Tibial nerve (tissue), 4 donors: Measurements from ENCODE around the gene ZNF775. TPM values are rescaled to one million over a fixed set of nuclear protein-coding genes. Genes with fewer than 3 reads are reported as not detected.

Source experiments
- DNase-seq, 2 donors: peaks; one replicate each; pipeline ENCODE4 v3.0.0-alpha.2; 2019; ENCODE audit warnings: low spot score in 2 of 2
- H3K27ac ChIP-seq, 4 donors: fragments of 200-600 bp; sonication (generic) in 3 of 4; one replicate each; pipeline ENCODE4 v1.5.1; 2017 to 2019; ENCODE audit warnings: mild to moderate bottlenecking in 1 of 4
- H3K27me3 ChIP-seq, 2 donors: fragments of 200-600 bp; sonication (generic) in 1 of 2; one replicate each; pipeline versions ENCODE4 v1.5.1 to v1.6.0; 2017 to 2019
- H3K36me3 ChIP-seq, 3 donors: fragments of 200-600 bp; sonication (generic); one replicate each; pipeline ENCODE4 v1.5.1; 2018 to 2019
- H3K4me1 ChIP-seq, 4 donors: fragments of 200-600 bp; sonication (generic) in 3 of 4; one replicate each; pipeline ENCODE4 v1.5.1; 2017 to 2019
- H3K4me3 ChIP-seq, 4 donors: fragments of 200-600 bp; sonication (generic) in 3 of 4; one replicate each; pipeline ENCODE4 v1.5.1; 2017 to 2019; ENCODE audit warnings: mild to moderate bottlenecking in 1 of 4, moderate library complexity in 1 of 4
- H3K9me3 ChIP-seq, 4 donors: fragments of 200-600 bp; sonication (generic) in 3 of 4; one replicate each; pipeline ENCODE4 v1.5.1; 2017 to 2019
- EP300 ChIP-seq, 2 donors: sonication (generic); formaldehyde crosslinking; IDR thresholded peaks; one replicate each; pipeline ENCODE4 v1.6.1; 2017; ENCODE audit warnings: antibody characterized with exemption in 2 of 2, mild to moderate bottlenecking in 1 of 2
- POLR2A ChIP-seq, 2 donors: fragments of 450-650 bp; IDR thresholded peaks; one replicate each; pipeline ENCODE4 v1.6.1; 2017; ENCODE audit warnings: antibody characterized with exemption in 2 of 2, mild to moderate bottlenecking in 2 of 2, moderate library complexity in 2 of 2
- WGBS, 2 donors: methylation state at CpG; one replicate each; pipeline ENCODE4 v1.1.5; 2018; 5-methylcytosine and 5-hydroxymethylcytosine counted together
- total RNA-seq, 4 donors: library from RNA; depleted of rRNA; stranded (reverse); fragments of >200 nt; gene quantifications; one replicate each; pipeline ENCODE4 v1.1.0, GENCODE V29; 2016
- TF ChIP-seq, protein P1 (sequence below), 5 experiments: fragments of 200-600 bp in 3 of 5; fragments of 450-650 bp in 2 of 5; sonication (generic) in 3 of 5; IDR thresholded peaks; one replicate each; pipeline ENCODE4 v1.5.1; 2016 to 2019; ENCODE audit warnings: antibody characterized with exemption in 5 of 5, mild to moderate bottlenecking in 3 of 5, moderate library complexity in 2 of 5

ZNF775 gene
- total RNA-seq, 4 donors from 2014 or later, result 5.9 to 14.3 (median 11.6) TPM

DNA sequence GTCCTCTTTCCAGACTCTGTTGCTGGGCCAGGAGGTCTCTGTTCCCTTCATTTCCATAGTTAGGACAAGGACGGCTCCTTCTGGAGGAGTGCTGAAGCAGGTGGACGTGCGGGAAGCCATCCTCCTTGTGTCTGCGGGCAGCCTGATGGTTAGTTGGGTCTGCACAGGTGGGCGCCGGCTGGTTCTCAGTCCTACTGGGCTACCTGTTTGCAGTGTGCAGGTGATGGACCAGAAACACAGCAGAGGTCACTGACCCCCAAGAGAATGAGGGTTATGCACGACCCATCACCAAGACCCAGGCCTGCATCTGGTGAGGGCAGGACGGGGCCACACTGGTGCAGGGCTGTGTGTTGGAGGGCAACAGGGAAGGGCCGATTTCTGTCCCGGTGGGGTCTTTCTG lies 45.5 kb upstream of the ZNF775 start:
- Histone ChIP-seq H3K27me3 (no peaks in the 10 kb centered on the region), H3K4me3 (no peak overlapping the region), H3K36me3 (peaks cover 0 to 49% (median 0%) of the 10 kb centered on the region in 3 donors), H3K4me1 (peaks cover 0 to 40% (median 8%) of the 10 kb centered on the region in 4 donors), H3K27ac (peak overlapping the region in 2 of 4 donors; percentile 72 to 85), H3K9me3 (no peaks in the 10 kb centered on the region)
- TF ChIP-seq POLR2A (IDR thresholded peaks at IDR 0.05) (no peak), EP300 (IDR thresholded peaks at IDR 0.05) (no peak)
- TF ChIP-seq, protein P1, sequence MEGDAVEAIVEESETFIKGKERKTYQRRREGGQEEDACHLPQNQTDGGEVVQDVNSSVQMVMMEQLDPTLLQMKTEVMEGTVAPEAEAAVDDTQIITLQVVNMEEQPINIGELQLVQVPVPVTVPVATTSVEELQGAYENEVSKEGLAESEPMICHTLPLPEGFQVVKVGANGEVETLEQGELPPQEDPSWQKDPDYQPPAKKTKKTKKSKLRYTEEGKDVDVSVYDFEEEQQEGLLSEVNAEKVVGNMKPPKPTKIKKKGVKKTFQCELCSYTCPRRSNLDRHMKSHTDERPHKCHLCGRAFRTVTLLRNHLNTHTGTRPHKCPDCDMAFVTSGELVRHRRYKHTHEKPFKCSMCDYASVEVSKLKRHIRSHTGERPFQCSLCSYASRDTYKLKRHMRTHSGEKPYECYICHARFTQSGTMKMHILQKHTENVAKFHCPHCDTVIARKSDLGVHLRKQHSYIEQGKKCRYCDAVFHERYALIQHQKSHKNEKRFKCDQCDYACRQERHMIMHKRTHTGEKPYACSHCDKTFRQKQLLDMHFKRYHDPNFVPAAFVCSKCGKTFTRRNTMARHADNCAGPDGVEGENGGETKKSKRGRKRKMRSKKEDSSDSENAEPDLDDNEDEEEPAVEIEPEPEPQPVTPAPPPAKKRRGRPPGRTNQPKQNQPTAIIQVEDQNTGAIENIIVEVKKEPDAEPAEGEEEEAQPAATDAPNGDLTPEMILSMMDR (IDR thresholded peaks at IDR 0.05), result no peak
- WGBS, 2 donors, result 89 to 93% methylated on average over 8 to 9 of the region's 10 CpGs
- no peak for DNase-seq

DNA sequence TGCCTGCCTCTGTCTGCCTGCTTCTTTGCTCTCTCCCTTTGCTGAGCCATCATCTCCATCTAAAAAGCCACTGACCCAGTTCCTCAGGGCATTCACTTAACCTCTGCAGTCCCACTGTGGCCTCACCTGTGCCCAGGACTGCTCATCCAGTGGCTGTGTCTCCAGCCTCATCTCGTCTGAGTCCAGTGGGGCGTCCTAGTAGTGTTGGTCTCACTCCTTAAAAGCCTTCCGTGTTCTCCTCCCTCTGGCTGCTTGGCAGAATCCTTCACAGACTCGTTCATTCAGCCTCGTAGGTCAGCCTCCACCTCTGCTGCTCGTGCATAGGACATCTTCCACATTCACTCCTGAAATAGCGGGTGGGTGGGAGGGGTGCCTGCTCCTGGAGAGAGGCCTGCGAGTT lies 45.0 kb upstream of the ZNF775 start:
- WGBS, 2 donors, result 79 to 85% methylated on average over 6 to 8 of the region's 8 CpGs
- no peaks in the 10 kb centered on the region for H3K27me3 ChIP-seq
- H3K9me3 ChIP-seq, result no peaks in the 10 kb centered on the region
- no peak for DNase-seq
- peak overlapping the region in 3 of 4 donors; percentile 72 to 85 (median 78) for H3K27ac ChIP-seq
- no peak overlapping the region for H3K4me3 ChIP-seq
- peaks cover 0 to 44% (median 8%) of the 10 kb centered on the region in 4 donors for H3K4me1 ChIP-seq
- TF ChIP-seq, protein P1 (IDR thresholded peaks at IDR 0.05), result no peak
- TF ChIP-seq EP300 (IDR thresholded peaks at IDR 0.05) (no peak), POLR2A (IDR thresholded peaks at IDR 0.05) (no peak)
- peaks cover 0 to 44% (median 0%) of the 10 kb centered on the region in 3 donors for H3K36me3 ChIP-seq

DNA sequence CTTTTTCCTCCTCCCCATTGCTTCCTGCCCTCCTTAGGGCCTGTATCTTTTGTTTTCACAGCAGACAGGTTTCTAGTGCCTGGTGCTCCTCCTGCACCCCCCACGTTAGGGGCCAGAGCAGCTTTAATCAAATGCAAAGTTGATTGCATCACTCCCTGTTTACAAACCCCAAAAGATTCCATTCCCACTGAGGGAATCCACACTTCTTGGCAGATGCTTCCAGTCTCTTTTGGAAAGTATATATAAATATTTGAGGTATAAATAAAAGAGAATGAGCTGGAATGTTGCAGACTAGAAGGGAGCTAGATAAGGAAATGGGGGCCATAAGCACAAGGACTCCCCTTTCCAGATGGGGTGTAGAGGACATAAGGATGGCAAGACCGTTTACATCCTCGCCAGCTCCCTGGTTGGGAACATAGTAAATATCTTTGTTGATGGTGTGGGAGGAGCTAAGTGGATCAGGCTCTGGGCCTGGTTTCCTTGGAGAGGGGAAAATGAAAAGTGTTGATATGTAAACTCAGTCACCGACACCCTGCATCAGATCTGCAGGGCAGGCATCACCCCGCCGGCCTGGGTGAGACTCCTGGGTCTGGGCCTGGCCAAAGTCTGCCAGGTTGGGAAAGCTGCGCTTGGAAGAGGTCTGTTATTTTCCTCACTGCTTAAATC lies 43.9 kb upstream of the ZNF775 start:
- H3K4me1 ChIP-seq, result peaks cover 0 to 56% (median 16%) of the 10 kb centered on the region in 4 donors
- peaks cover 0 to 33% (median 0%) of the 10 kb centered on the region in 3 donors for H3K36me3 ChIP-seq
- H3K27ac ChIP-seq, result peak overlapping the region in 3 of 4 donors; percentile 72 to 85 (median 78)
- H3K27me3 ChIP-seq, result no peaks in the 10 kb centered on the region
- 29 to 57% methylated on average over 7 of the region's 7 CpGs for WGBS, 2 donors
- no peak for DNase-seq
- no peak overlapping the region for H3K4me3 ChIP-seq
- H3K9me3 ChIP-seq, result no peaks in the 10 kb centered on the region
- TF ChIP-seq, protein P1 (IDR thresholded peaks at IDR 0.05), result no peak
- TF ChIP-seq POLR2A (IDR thresholded peaks at IDR 0.05) (no peak), EP300 (IDR thresholded peaks at IDR 0.05) (peak in 1 of 2 donors; percentile 14)

DNA sequence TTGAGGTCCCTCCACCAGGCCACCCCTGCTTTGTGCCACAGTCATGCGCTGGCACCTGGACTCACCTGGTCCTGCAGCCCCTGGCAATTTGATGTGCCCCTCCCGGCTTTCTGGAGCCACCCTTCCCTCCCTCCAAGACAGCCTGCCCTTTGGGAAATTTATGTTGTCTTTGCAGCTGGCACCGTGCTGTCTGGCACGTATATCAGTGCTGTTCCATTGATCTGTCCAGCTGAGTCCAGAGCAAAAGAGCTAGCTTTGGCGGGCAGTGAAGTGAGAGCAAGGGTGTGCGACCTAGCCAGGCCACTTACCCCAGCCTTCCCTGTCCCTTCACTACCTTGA lies 43.4 kb upstream of the ZNF775 start:
- TF ChIP-seq POLR2A (IDR thresholded peaks at IDR 0.05) (no peak), EP300 (IDR thresholded peaks at IDR 0.05) (no peak)
- TF ChIP-seq, protein P1 (IDR thresholded peaks at IDR 0.05), result no peak
- H3K27me3 ChIP-seq, result no peaks in the 10 kb centered on the region
- H3K27ac ChIP-seq, result peak overlapping the region in 3 of 4 donors; percentile 72 to 85 (median 78)
- peaks cover 0 to 60% (median 18%) of the 10 kb centered on the region in 4 donors for H3K4me1 ChIP-seq
- WGBS, 2 donors, result 49 to 57% methylated on average over 6 of the region's 6 CpGs
- H3K36me3 ChIP-seq, result peaks cover 0 to 28% (median 0%) of the 10 kb centered on the region in 3 donors
- no peak overlapping the region for H3K4me3 ChIP-seq
- DNase-seq, result no peak
- H3K9me3 ChIP-seq, result no peaks in the 10 kb centered on the region

DNA sequence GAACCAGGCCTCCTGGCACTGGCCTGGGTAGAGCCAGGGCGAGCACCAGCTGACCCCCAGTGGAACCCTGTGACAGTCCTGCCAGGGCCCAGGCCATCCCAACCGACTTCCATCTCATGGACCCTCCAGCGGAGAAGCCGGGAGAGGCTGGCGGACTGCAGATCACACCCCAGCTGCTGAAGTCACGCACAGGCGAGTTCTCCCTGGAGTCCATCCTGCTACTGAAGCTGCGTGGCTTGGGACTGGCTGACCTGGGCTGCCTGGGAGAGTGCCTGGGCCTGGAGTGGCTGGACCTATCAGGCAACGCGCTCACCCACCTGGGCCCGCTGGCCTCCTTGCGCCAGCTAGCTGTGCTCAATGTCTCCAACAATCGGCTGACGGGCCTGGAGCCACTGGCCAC lies 42.4 kb upstream of the ZNF775 start:
- Histone ChIP-seq H3K27ac (peak overlapping the region in 3 of 4 donors; percentile 3 to 85 (median 72)), H3K4me1 (peaks cover 0 to 69% (median 21%) of the 10 kb centered on the region in 4 donors), H3K9me3 (no peaks in the 10 kb centered on the region), H3K36me3 (peaks cover 0 to 19% (median 0%) of the 10 kb centered on the region in 3 donors), H3K4me3 (no peak overlapping the region), H3K27me3 (peaks cover 0 to 3% of the 10 kb centered on the region in 2 donors)
- WGBS, 2 donors, result 94% methylated on average over 9 of the region's 14 CpGs
- TF ChIP-seq EP300 (IDR thresholded peaks at IDR 0.05) (no peak), POLR2A (IDR thresholded peaks at IDR 0.05) (no peak)
- TF ChIP-seq, protein P1 (IDR thresholded peaks at IDR 0.05), result no peak
- DNase-seq, result no peak
